ENCODE data around the gene OSBPL9. TPM values are rescaled to one million over a fixed set of nuclear protein-coding genes. Genes with fewer than 3 reads are reported as not detected.

The OSBPL9 gene
- total RNA-seq, 5 donors from 2014 or later (not counting 1 experiment from before 2014, with no cell fraction given) = 39.8 to 50.7 (median 43.4) TPM

DNA sequence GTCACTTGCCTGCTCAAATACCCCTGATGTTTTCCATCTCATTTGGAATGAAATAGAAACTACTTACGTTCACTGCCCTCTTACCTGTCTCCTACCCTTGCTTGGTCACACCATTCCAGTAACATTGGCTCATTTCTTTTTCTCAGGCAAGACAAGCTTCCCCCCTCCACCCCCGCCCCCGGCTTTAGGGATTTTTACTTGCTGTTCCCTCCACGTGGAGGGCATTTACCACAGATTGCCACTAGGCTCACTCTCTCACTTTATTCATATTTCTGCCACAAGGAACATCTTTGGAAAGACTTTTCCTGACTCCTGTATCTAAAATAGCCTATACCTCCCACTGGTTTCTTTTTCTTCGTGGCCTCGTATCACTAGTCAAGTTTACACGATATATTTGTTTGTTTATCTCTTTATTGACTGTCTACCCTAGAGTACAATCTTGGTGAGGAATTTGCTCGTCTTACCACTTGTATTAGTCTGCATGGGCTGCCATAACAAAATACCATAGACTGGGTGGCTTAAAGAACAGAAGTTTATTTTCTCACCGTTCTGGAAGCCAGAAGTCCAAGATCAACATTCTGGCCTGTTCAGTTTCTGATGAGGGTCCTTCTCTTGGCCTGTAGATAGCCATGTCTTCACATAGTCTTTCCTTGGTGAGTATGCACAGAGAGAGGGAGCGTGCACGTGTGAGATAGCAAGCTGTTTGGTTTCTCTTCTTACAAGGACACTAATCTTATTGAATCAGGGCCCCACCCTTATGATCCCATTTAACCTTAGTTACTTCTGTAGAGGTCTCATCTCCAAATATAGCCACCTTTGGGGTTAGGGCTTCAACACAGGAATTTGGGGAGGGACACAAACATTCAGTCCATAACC lies 135.4 kb downstream of the OSBPL9 start:
- DNase-seq (no peak), ATAC-seq (replicated peaks in 1 of 4) (no peak)
- ChIA-PET CTCF (interaction anchor here in 1 of 2 donors (1.2 kb wide), 1 partner anchor 8 kb away, joined by 3 read pairs; no protein-coding TSS in a partner anchor), POLR2A (no interaction called here)
- Mint-ChIP-seq H3K27ac (no peak overlapping the region), H3K4me1 (peaks cover 0 to 5% (median 4%) of the 10 kb centered on the region in 3 donors), H3K9me3 (peaks cover 0 to 5% (median 0%) of the 10 kb centered on the region in 3 donors), H3K36me3 (peaks cover 51% of the 10 kb centered on the region), H3K27me3 (no peaks in the 10 kb centered on the region), H3K4me3 (no peak overlapping the region)
- no peaks in the 10 kb centered on the region for H3K4me1 ChIP-seq (ENCODE audit: control insufficient read depth in 1 of 2, extremely low read depth in 1 of 2, insufficient read depth in 2 of 2, low read length in 2 of 2)
- 94% methylated on average over 5 of the region's 11 CpGs for WGBS (ENCODE audit: insufficient coverage)
- H3K4me3 ChIP-seq (ENCODE audit: control insufficient read depth in 1 of 2, extremely low read depth in 1 of 2, low read length in 1 of 2) = no peak overlapping the region
- H3K9me3 ChIP-seq = no peaks in the 10 kb centered on the region
- peaks cover 0 to 18% of the 10 kb centered on the region in 2 donors for H3K36me3 ChIP-seq (ENCODE audit: control insufficient read depth in 2 of 2, extremely low read depth in 1 of 2, insufficient read depth in 1 of 2, low read length in 1 of 2)
- H3K27ac ChIP-seq (ENCODE audit: low read length) = no peak overlapping the region
- H3K27me3 ChIP-seq (replicated peaks in 1 of 2; ENCODE audit: control insufficient read depth in 2 of 2, extremely low read depth in 1 of 2, insufficient read depth in 2 of 2, low read length in 1 of 2) = no peaks in the 10 kb centered on the region

DNA sequence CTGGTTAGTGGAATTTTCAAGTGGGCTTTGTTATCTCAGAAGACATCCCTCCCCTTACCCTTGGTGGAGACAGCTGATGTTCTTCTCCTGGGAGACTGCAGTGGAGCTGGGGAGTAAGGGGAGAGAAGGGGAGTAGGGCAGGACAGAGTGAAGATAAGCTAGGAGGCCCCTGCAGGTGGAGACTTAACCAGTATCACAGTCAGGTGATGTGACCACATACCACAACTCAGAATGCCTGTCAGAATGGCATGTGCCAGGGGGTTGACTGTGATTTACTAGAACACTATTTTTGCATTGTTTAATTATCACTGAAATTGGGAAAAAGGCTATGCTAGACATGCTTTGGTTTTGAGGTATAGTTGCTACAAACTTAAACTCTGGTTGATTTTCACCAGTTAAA lies 137.1 kb downstream of the OSBPL9 start:
- no peak for DNase-seq
- Histone ChIP-seq H3K27me3 (replicated peaks in 1 of 2; ENCODE audit: control insufficient read depth in 2 of 2, extremely low read depth in 1 of 2, insufficient read depth in 2 of 2, low read length in 1 of 2) (no peaks in the 10 kb centered on the region), H3K36me3 (ENCODE audit: control insufficient read depth in 2 of 2, extremely low read depth in 1 of 2, insufficient read depth in 1 of 2, low read length in 1 of 2) (peaks cover 0 to 18% of the 10 kb centered on the region in 2 donors), H3K4me3 (ENCODE audit: control insufficient read depth in 1 of 2, extremely low read depth in 1 of 2, low read length in 1 of 2) (no peak overlapping the region), H3K4me1 (ENCODE audit: control insufficient read depth in 1 of 2, extremely low read depth in 1 of 2, insufficient read depth in 2 of 2, low read length in 2 of 2) (no peaks in the 10 kb centered on the region), H3K27ac (ENCODE audit: low read length) (no peak overlapping the region), H3K9me3 (no peaks in the 10 kb centered on the region)
- CTCF ChIA-PET = interaction anchor here in 1 of 2 donors (0.6 to 1.0 kb wide), 2 partner anchors 12 to 934 kb away, joined by 3 to 4 read pairs; no protein-coding TSS in a partner anchor
- peaks cover 0 to 5% (median 0%) of the 10 kb centered on the region in 3 donors for H3K9me3 Mint-ChIP-seq
- H3K27me3 Mint-ChIP-seq = no peaks in the 10 kb centered on the region
- H3K4me1 Mint-ChIP-seq = peaks cover 0 to 5% (median 4%) of the 10 kb centered on the region in 3 donors
- ATAC-seq (replicated peaks in 1 of 4) = no peak
- H3K36me3 Mint-ChIP-seq = peaks cover 45% of the 10 kb centered on the region
- H3K27ac Mint-ChIP-seq = no peak overlapping the region
- H3K4me3 Mint-ChIP-seq = no peak overlapping the region
- POLR2A ChIA-PET = interaction anchor here in 1 of 2 donors (0.8 kb wide), 1 partner anchor 12 kb away, joined by 3 read pairs; no protein-coding TSS in a partner anchor

GRCh38 chr1:51754666-51755065 lies 137.8 kb downstream of the OSBPL9 start:
- H3K27ac Mint-ChIP-seq = no peak overlapping the region
- WGBS (ENCODE audit: insufficient coverage) = 100% methylated on average over 2 of the region's 3 CpGs
- POLR2A ChIA-PET = no interaction called here
- H3K9me3 ChIP-seq = no peaks in the 10 kb centered on the region
- no peaks in the 10 kb centered on the region for H3K4me1 ChIP-seq (ENCODE audit: control insufficient read depth in 1 of 2, extremely low read depth in 1 of 2, insufficient read depth in 2 of 2, low read length in 2 of 2)
- H3K27me3 ChIP-seq (replicated peaks in 1 of 2; ENCODE audit: control insufficient read depth in 2 of 2, extremely low read depth in 1 of 2, insufficient read depth in 2 of 2, low read length in 1 of 2) = no peaks in the 10 kb centered on the region
- CTCF ChIA-PET = interaction anchor here in 1 of 2 donors (0.6 to 1.0 kb wide), 2 partner anchors 13 to 934 kb away, joined by 3 to 4 read pairs; no protein-coding TSS in a partner anchor
- no peak overlapping the region for H3K4me3 ChIP-seq (ENCODE audit: control insufficient read depth in 1 of 2, extremely low read depth in 1 of 2, low read length in 1 of 2)
- H3K27me3 Mint-ChIP-seq = no peaks in the 10 kb centered on the region
- DNase-seq = no peak
- H3K27ac ChIP-seq (ENCODE audit: low read length) = no peak overlapping the region
- H3K36me3 ChIP-seq (ENCODE audit: control insufficient read depth in 2 of 2, extremely low read depth in 1 of 2, insufficient read depth in 1 of 2, low read length in 1 of 2) = peaks cover 0 to 18% of the 10 kb centered on the region in 2 donors
- peaks cover 48% of the 10 kb centered on the region for H3K36me3 Mint-ChIP-seq
- H3K4me1 Mint-ChIP-seq = peaks cover 0 to 5% (median 4%) of the 10 kb centered on the region in 3 donors
- H3K9me3 Mint-ChIP-seq = peaks cover 0 to 5% (median 0%) of the 10 kb centered on the region in 3 donors
- no peak for ATAC-seq (replicated peaks in 1 of 4)
- no peak overlapping the region for H3K4me3 Mint-ChIP-seq

DNA sequence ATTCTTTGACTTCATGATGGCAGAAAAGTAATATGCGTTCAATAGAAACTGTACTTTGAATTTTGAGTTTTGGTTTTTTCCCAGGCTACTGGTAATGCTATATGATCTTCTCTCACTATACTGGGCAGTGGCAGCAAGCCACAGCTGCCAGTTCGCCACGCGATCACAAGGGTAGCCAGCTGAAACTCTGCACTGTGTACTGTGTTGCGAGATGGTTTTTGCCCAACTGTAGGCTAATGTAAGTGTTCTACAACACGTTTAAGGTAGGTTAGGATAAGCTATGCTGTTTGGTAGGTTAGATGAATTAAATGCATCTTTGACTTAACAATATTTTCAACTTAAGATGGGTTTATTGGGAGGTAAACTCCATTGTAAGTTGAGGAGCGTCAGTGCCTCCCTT lies 138.5 kb downstream of the OSBPL9 start:
- Mint-ChIP-seq H3K27ac (no peak overlapping the region), H3K27me3 (no peaks in the 10 kb centered on the region), H3K4me1 (peaks cover 2 to 6% (median 4%) of the 10 kb centered on the region in 3 donors), H3K9me3 (peaks cover 0 to 5% (median 0%) of the 10 kb centered on the region in 3 donors), H3K36me3 (peaks cover 52% of the 10 kb centered on the region), H3K4me3 (no peak overlapping the region)
- CTCF ChIA-PET = interaction anchor here in 1 of 2 donors (0.7 kb wide), 1 partner anchor 315 kb away, joined by 3 read pairs; no protein-coding TSS in a partner anchor
- 92% methylated on average over 2 of the region's 7 CpGs for WGBS (ENCODE audit: insufficient coverage)
- POLR2A ChIA-PET = no interaction called here
- DNase-seq (no peak), ATAC-seq (replicated peaks in 1 of 4) (no peak)
- no peak overlapping the region for H3K4me3 ChIP-seq (ENCODE audit: control insufficient read depth in 1 of 2, extremely low read depth in 1 of 2, low read length in 1 of 2)
- H3K9me3 ChIP-seq = no peaks in the 10 kb centered on the region
- peaks cover 0 to 18% of the 10 kb centered on the region in 2 donors for H3K36me3 ChIP-seq (ENCODE audit: control insufficient read depth in 2 of 2, extremely low read depth in 1 of 2, insufficient read depth in 1 of 2, low read length in 1 of 2)
- no peaks in the 10 kb centered on the region for H3K4me1 ChIP-seq (ENCODE audit: control insufficient read depth in 1 of 2, extremely low read depth in 1 of 2, insufficient read depth in 2 of 2, low read length in 2 of 2)
- H3K27ac ChIP-seq (ENCODE audit: low read length) = no peak overlapping the region
- no peaks in the 10 kb centered on the region for H3K27me3 ChIP-seq (replicated peaks in 1 of 2; ENCODE audit: control insufficient read depth in 2 of 2, extremely low read depth in 1 of 2, insufficient read depth in 2 of 2, low read length in 1 of 2)

DNA sequence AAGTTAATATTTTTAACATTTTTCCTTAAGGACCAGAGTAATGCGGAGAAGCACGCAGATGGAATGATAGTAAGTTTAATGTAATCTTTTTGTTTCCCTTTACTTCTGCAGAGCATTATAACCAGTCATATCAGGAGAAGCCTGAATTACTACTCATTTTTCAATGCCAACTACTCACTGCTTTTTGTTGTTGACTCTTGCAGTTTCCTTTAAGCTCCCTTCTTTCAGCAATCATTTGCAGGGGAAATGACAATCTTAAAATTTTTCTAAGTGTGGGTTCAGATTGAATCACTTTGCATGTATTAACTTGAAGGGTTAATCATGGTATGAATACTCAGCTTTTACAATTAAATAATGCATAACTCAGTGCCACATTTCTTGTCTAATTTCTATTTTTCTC lies 139.4 kb downstream of the OSBPL9 start:
- peaks cover 49% of the 10 kb centered on the region for H3K36me3 Mint-ChIP-seq
- no peaks in the 10 kb centered on the region for H3K9me3 ChIP-seq
- H3K27ac ChIP-seq (ENCODE audit: low read length) = no peak overlapping the region
- H3K36me3 ChIP-seq (ENCODE audit: control insufficient read depth in 2 of 2, extremely low read depth in 1 of 2, insufficient read depth in 1 of 2, low read length in 1 of 2) = peaks cover 0 to 19% of the 10 kb centered on the region in 2 donors
- no peaks in the 10 kb centered on the region for H3K27me3 ChIP-seq (replicated peaks in 1 of 2; ENCODE audit: control insufficient read depth in 2 of 2, extremely low read depth in 1 of 2, insufficient read depth in 2 of 2, low read length in 1 of 2)
- H3K27ac Mint-ChIP-seq = no peak overlapping the region
- no CpG with 5 or more reads among the region's 2 CpGs for WGBS (ENCODE audit: insufficient coverage)
- H3K4me1 ChIP-seq (ENCODE audit: control insufficient read depth in 1 of 2, extremely low read depth in 1 of 2, insufficient read depth in 2 of 2, low read length in 2 of 2) = no peaks in the 10 kb centered on the region
- no peaks in the 10 kb centered on the region for H3K27me3 Mint-ChIP-seq
- H3K9me3 Mint-ChIP-seq = peaks cover 0 to 5% (median 0%) of the 10 kb centered on the region in 3 donors
- H3K4me3 Mint-ChIP-seq = no peak overlapping the region
- CTCF ChIA-PET = no interaction called here
- H3K4me3 ChIP-seq (ENCODE audit: control insufficient read depth in 1 of 2, extremely low read depth in 1 of 2, low read length in 1 of 2) = no peak overlapping the region
- POLR2A ChIA-PET = no interaction called here
- ATAC-seq (replicated peaks in 1 of 4) = no peak
- H3K4me1 Mint-ChIP-seq = peaks cover 7 to 9% (median 9%) of the 10 kb centered on the region in 3 donors
- no peak for DNase-seq

GRCh38 chr1:51758310-51758709 lies 141.4 kb downstream of the OSBPL9 start:
- 100% methylated on average over 2 of the region's 4 CpGs for WGBS (ENCODE audit: insufficient coverage)
- H3K36me3 Mint-ChIP-seq = peaks cover 42% of the 10 kb centered on the region
- H3K4me3 Mint-ChIP-seq = no peak overlapping the region
- no peaks in the 10 kb centered on the region for H3K27me3 Mint-ChIP-seq
- H3K9me3 Mint-ChIP-seq = no peaks in the 10 kb centered on the region
- no peak overlapping the region for H3K27ac Mint-ChIP-seq
- ChIA-PET CTCF (no interaction called here), POLR2A (no interaction called here)
- Histone ChIP-seq H3K4me1 (ENCODE audit: control insufficient read depth in 1 of 2, extremely low read depth in 1 of 2, insufficient read depth in 2 of 2, low read length in 2 of 2) (no peaks in the 10 kb centered on the region), H3K9me3 (no peaks in the 10 kb centered on the region), H3K27ac (ENCODE audit: low read length) (no peak overlapping the region), H3K4me3 (ENCODE audit: control insufficient read depth in 1 of 2, extremely low read depth in 1 of 2, low read length in 1 of 2) (no peak overlapping the region), H3K27me3 (replicated peaks in 1 of 2; ENCODE audit: control insufficient read depth in 2 of 2, extremely low read depth in 1 of 2, insufficient read depth in 2 of 2, low read length in 1 of 2) (no peaks in the 10 kb centered on the region), H3K36me3 (ENCODE audit: control insufficient read depth in 2 of 2, extremely low read depth in 1 of 2, insufficient read depth in 1 of 2, low read length in 1 of 2) (peaks cover 0 to 18% of the 10 kb centered on the region in 2 donors)
- ATAC-seq (replicated peaks in 1 of 4) (no peak), DNase-seq (no peak)
- H3K4me1 Mint-ChIP-seq = peaks cover 7 to 10% (median 9%) of the 10 kb centered on the region in 3 donors
